Liver (tissue), 9 donors: ENCODE measurements around the gene ZNF296. TPM values are rescaled to one million over a fixed set of nuclear protein-coding genes. Genes with fewer than 3 reads are reported as not detected.

ENCODE experiments used
- DNase-seq: peaks from one replicate; pipeline ENCODE4 v3.0.0-alpha.2; 2017; ENCODE audit warnings: low spot score
- H3K27ac ChIP-seq, 2 donors: one replicate each; pipeline ENCODE4 v1.7.0; 2013; ENCODE audit warnings: inconsistent platforms in 2 of 2, low read length in 2 of 2, control low read depth in 1 of 2, low read depth in 1 of 2, mild to moderate bottlenecking in 1 of 2
- H3K27me3 ChIP-seq, 4 donors: one replicate each; pipeline versions ENCODE4 v1.6.1 to v1.7.0; 2013; ENCODE audit warnings: low read length in 3 of 4, inconsistent platforms in 1 of 4, mild to moderate bottlenecking in 1 of 4, moderate library complexity in 1 of 4; ENCODE audit not compliant: control insufficient read depth in 4 of 4, insufficient read depth in 4 of 4
- H3K36me3 ChIP-seq, 4 donors: one replicate each; pipeline versions ENCODE4 v1.6.1 to v1.7.0; 2013; ENCODE audit warnings: low read length in 3 of 4, mild to moderate bottlenecking in 3 of 4, low read depth in 1 of 4, moderate library complexity in 1 of 4; ENCODE audit not compliant: control insufficient read depth in 4 of 4, insufficient read depth in 3 of 4
- H3K4me1 ChIP-seq, 4 donors: one replicate each; pipeline versions ENCODE4 v1.6.1 to v1.7.0; 2013; ENCODE audit warnings: low read length in 3 of 4, mild to moderate bottlenecking in 3 of 4, moderate library complexity in 1 of 4; ENCODE audit not compliant: control insufficient read depth in 4 of 4, insufficient read depth in 4 of 4
- H3K4me3 ChIP-seq, 3 donors: one replicate each; pipeline versions ENCODE4 v1.6.1 to v1.7.0; 2013; ENCODE audit warnings: low read length in 3 of 3, control low read depth in 1 of 3, low read depth in 1 of 3, mild to moderate bottlenecking in 1 of 3
- H3K9ac ChIP-seq, 2 donors: one replicate each; pipeline ENCODE4 v1.7.0; 2013; ENCODE audit warnings: low read length in 2 of 2, mild to moderate bottlenecking in 2 of 2, moderate library complexity in 2 of 2, control low read depth in 1 of 2, low read depth in 1 of 2
- H3K9me3 ChIP-seq, 4 donors: one replicate each; pipeline versions ENCODE4 v1.6.1 to v1.7.0; 2013; ENCODE audit warnings: low read length in 3 of 4; ENCODE audit not compliant: control insufficient read depth in 4 of 4
- ATF3 ChIP-seq: IDR thresholded peaks from 2 replicates; pipeline ENCODE4 v1.6.1; 2016; ENCODE audit warnings: antibody characterized with exemption
- CTCF ChIP-seq: fragments of 150-350 bp; IDR thresholded peaks from 2 replicates; pipeline ENCODE4 v1.5.1; 2017; ENCODE audit warnings: improper control_type of control experiment, low read depth, low read length; ENCODE audit not compliant: missing input control
- FOXA1 ChIP-seq: IDR thresholded peaks from 2 replicates; pipeline ENCODE4 v1.6.1; 2016; ENCODE audit warnings: antibody characterized with exemption
- FOXA2 ChIP-seq: IDR thresholded peaks from 2 replicates; pipeline ENCODE4 v1.6.1; 2016; ENCODE audit warnings: antibody characterized with exemption
- GABPA ChIP-seq, 2 donors: IDR thresholded peaks in 1 of 2; conservative IDR thresholded peaks in 1 of 2; 2 replicates each; pipeline ENCODE4 v1.6.1; 2016; ENCODE audit warnings: antibody characterized with exemption in 2 of 2, mild to moderate bottlenecking in 1 of 2, moderate library complexity in 1 of 2
- MAX ChIP-seq: IDR thresholded peaks from 2 replicates; pipeline ENCODE4 v1.6.1; 2016; ENCODE audit warnings: antibody characterized with exemption
- RAD21 ChIP-seq, 2 donors: IDR thresholded peaks; 2 replicates each; pipeline ENCODE4 v1.6.1; 2016; ENCODE audit warnings: antibody characterized with exemption in 2 of 2, mild to moderate bottlenecking in 2 of 2
- ZBTB33 ChIP-seq: IDR thresholded peaks from 2 replicates; pipeline ENCODE4 v1.6.1; 2016; ENCODE audit warnings: antibody characterized with exemption
- WGBS: extraction: QIAGEN DNeasy Blood & Tissue Kit; methylation state at CpG from one replicate; pipeline ENCODE4 v1.1.7; 2013; 5-methylcytosine and 5-hydroxymethylcytosine counted together
- polyA plus RNA-seq, 2 donors: library from polyadenylated mRNA; stranded (reverse) in 1 of 2; unstranded in 1 of 2; fragments of 200-250 nt in 1 of 2; fragments of >200 nt in 1 of 2; fragmentation: Nextera tagmentation in 1 of 2; extraction: Ambion mirVana in 1 of 2; gene quantifications; one replicate each; pipeline versions ENCODE4 v1.2.1 to v1.2.3, GENCODE V29; 2013 to 2015
- total RNA-seq, 2 donors: library from RNA; depleted of rRNA; stranded (reverse); fragments of >200 nt; gene quantifications; one replicate each; pipeline ENCODE4 v1.2.3, GENCODE V29; 2014
- donor health status: healthy.
- donor health status: healthy.
- donor health status: healthy.
- donor health status: healthy.
- donor health status: healthy.

Gene ZNF296
- total and polyA plus RNA-seq, 4 donors: 0.16 to 0.42 (median 0.17) TPM; not detected in 1

GRCh38 chr19:45090606-45091005 lies 14.3 kb upstream of the ZNF296 start:
- Histone ChIP-seq H3K27ac (no peak overlapping the region), H3K27me3 (no peaks in the 10 kb centered on the region), H3K9me3 (no peaks in the 10 kb centered on the region), H3K4me1 (peaks cover 5 to 43% (median 31%) of the 10 kb centered on the region in 4 donors), H3K36me3 (peaks cover 0 to 8% (median 5%) of the 10 kb centered on the region in 4 donors), H3K4me3 (peak overlapping the region; percentile 41 to 65 (median 42)), H3K9ac (no peak overlapping the region)
- TF ChIP-seq FOXA1 (no peak), MAX (no peak), ATF3 (no peak), CTCF (no peak), FOXA2 (no peak), ZBTB33 (no peak)
- DNase-seq: no peak
- 54% methylated on average over 5 of the region's 5 CpGs for WGBS

GRCh38 chr19:45090034-45090433 lies 13.8 kb upstream of the ZNF296 start:
- Histone ChIP-seq H3K9ac (no peak overlapping the region), H3K27ac (no peak overlapping the region), H3K4me3 (no peak overlapping the region), H3K27me3 (no peaks in the 10 kb centered on the region), H3K36me3 (peaks cover 0 to 11% (median 5%) of the 10 kb centered on the region in 4 donors), H3K4me1 (peaks cover 3 to 38% (median 30%) of the 10 kb centered on the region in 4 donors), H3K9me3 (no peaks in the 10 kb centered on the region)
- DNase-seq: no peak
- TF ChIP-seq ZBTB33: no peak
- 95% methylated on average over 17 of the region's 17 CpGs for WGBS

GRCh38 chr19:45087531-45087930 lies 11.3 kb upstream of the ZNF296 start:
- Histone ChIP-seq H3K27me3 (no peaks in the 10 kb centered on the region), H3K27ac (no peak overlapping the region), H3K4me1 (peaks cover 0 to 19% (median 13%) of the 10 kb centered on the region in 4 donors), H3K36me3 (peaks cover 0 to 11% (median 5%) of the 10 kb centered on the region in 4 donors), H3K4me3 (no peak overlapping the region), H3K9me3 (no peaks in the 10 kb centered on the region), H3K9ac (no peak overlapping the region)
- TF ChIP-seq ZBTB33 (no peak), GABPA (IDR thresholded peaks at IDR 0.05 in 1 of 2, conservative IDR thresholded peaks at IDR 0.05 in 1 of 2) (no peak), FOXA2 (no peak), RAD21 (IDR thresholded peaks at IDR 0.05) (no peak)
- WGBS: 73% methylated on average over 11 of the region's 11 CpGs
- no peak for DNase-seq
